Measurements from ENCODE around the gene EXD1.
"Not testable (repeated sequence)": the region's sequence is repeated elsewhere in the genome, so short reads cannot be mapped to it uniquely, and the experiment has no call there.

Gene EXD1

DNA sequence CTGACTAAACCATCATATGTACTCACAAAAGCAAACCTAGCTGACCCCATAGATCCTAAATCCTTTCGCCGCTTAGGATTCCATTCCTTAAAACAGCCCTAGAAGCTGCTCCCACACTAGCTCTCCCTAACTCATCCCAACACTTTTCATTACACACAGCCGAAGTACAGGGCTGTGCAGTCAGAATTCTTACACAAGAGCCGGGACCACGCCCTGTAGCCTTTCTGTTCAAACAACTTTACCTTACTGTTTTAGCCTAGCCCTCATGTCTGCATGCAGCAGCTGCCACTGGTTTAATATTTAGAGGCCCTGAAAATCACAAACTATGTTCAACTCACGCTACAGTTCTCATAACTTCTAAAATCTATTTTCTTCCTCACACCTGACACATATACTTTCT lies 95.0 kb downstream of the EXD1 start:
- not testable (repeated sequence) for ATAC-seq

DNA sequence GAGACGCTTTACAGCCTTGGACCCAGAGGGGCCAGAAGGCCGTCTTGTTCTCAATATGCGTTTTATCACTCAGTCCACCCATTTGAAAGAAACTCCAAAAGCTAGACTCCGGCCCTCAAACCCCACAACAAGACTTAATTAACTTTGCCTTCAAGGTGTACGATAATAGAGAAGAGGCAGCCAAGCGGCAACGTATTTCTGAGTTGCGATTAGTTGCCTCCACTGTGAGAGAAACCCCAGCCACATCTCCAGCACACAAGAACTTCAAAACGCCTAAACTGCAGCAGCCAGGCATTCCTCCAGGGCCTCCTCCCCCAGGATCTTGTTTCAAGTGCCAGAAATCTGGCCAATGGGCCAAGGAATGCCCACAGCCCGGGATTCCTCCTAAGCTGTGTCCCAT lies 97.1 kb downstream of the EXD1 start:
- ATAC-seq = no peak

Data from activated CD4-positive, CD25-positive, alpha-beta regulatory T cell treated with anti-CD3 and anti-CD28 coated beads, Interleukin-2, amount 50 U/mL, for 24 hours (primary cell).